Measurements from ENCODE around the gene PRKN.

PRKN gene

GRCh38 chr6:161344626-161345025 lies 1382.9 kb downstream of the PRKN start:
- no peak overlapping the region for H3K4me3 ChIP-seq (ENCODE audit: low read depth, low read length)
- ChIA-PET CTCF (interaction anchor here (0.6 to 3.3 kb wide), 5 partner anchors 26 to 101 kb away, joined by 3 to 11 read pairs (median 3); no protein-coding TSS in a partner anchor), POLR2A (interaction anchor here (0.6 kb wide), 1 partner anchor 185 kb away, joined by 5 read pairs; no protein-coding TSS in a partner anchor)
- H3K9me3 ChIP-seq (ENCODE audit: control insufficient read depth, insufficient read depth, low read depth, low read length) = no peaks in the 10 kb centered on the region
- TF ChIP-seq ZNF473 (tag by site-specific recombination; IDR thresholded peaks at IDR 0.05) (no peak), ZNF544 (tag by site-specific recombination; IDR thresholded peaks at IDR 0.05) (no peak), ZNF138 (tag by site-specific recombination; IDR thresholded peaks at IDR 0.05; ENCODE audit: borderline replicate concordance) (no peak), ZNF585B (tag by site-specific recombination; IDR thresholded peaks at IDR 0.05) (no peak), ZNF404 (tag by site-specific recombination; IDR thresholded peaks at IDR 0.05) (no peak), OVOL3 (tag by site-specific recombination; IDR thresholded peaks at IDR 0.05) (no peak), ZIC2 (tag by site-specific recombination; IDR thresholded peaks at IDR 0.05) (no peak)
- H3K4me1 ChIP-seq (ENCODE audit: control insufficient read depth, insufficient read depth, low read length) = no peaks in the 10 kb centered on the region
- H3K27ac ChIP-seq (ENCODE audit: extremely low read depth, low read depth, low read length) = no peak overlapping the region
- no peaks in the 10 kb centered on the region for H3K36me3 ChIP-seq (ENCODE audit: control insufficient read depth in 2 of 2, insufficient read depth in 1 of 2, low read length in 2 of 2)

GRCh38 chr6:161342039-161342438 lies 1385.5 kb downstream of the PRKN start:
- Histone ChIP-seq H3K9me3 (ENCODE audit: control insufficient read depth, insufficient read depth, low read depth, low read length) (no peaks in the 10 kb centered on the region), H3K27ac (ENCODE audit: extremely low read depth, low read depth, low read length) (no peak overlapping the region), H3K4me3 (ENCODE audit: low read depth, low read length) (no peak overlapping the region), H3K4me1 (ENCODE audit: control insufficient read depth, insufficient read depth, low read length) (no peaks in the 10 kb centered on the region), H3K36me3 (ENCODE audit: control insufficient read depth in 2 of 2, insufficient read depth in 1 of 2, low read length in 2 of 2) (no peaks in the 10 kb centered on the region)
- ChIA-PET POLR2A (no interaction called here), CTCF (interaction anchor here (1.2 to 1.5 kb wide), 2 partner anchors 28 to 32 kb away, joined by 4 to 6 read pairs; no protein-coding TSS in a partner anchor)
- TF ChIP-seq ZNF473 (tag by site-specific recombination; IDR thresholded peaks at IDR 0.05) (no peak), ZNF10 (tag by site-specific recombination; IDR thresholded peaks at IDR 0.05) (no peak), ZNF449 (tag by site-specific recombination; IDR thresholded peaks at IDR 0.05) (no peak), ZNF426 (tag by site-specific recombination; IDR thresholded peaks at IDR 0.05) (no peak), CTCF (tag by site-specific recombination; IDR thresholded peaks at IDR 0.05) (no peak), MEIS1 (CRISPR knock-in tag; IDR thresholded peaks at IDR 0.05; ENCODE audit: borderline replicate concordance) (no peak), ZNF514 (tag by site-specific recombination; IDR thresholded peaks at IDR 0.05) (no peak), ZNF843 (tag by site-specific recombination; IDR thresholded peaks at IDR 0.05) (no peak), ZNF571 (tag by site-specific recombination; IDR thresholded peaks at IDR 0.05) (no peak), ZNF292 (tag by site-specific recombination; IDR thresholded peaks at IDR 0.05; ENCODE audit: borderline replicate concordance, low read depth) (no peak), ZNF777 (tag by site-specific recombination; IDR thresholded peaks at IDR 0.05; ENCODE audit: borderline replicate concordance) (no peak), ZNF692 (tag by site-specific recombination; IDR thresholded peaks at IDR 0.05) (no peak), ZNF747 (tag by site-specific recombination; IDR thresholded peaks at IDR 0.05) (no peak), REPIN1 (tag by site-specific recombination; IDR thresholded peaks at IDR 0.05; ENCODE audit: low read depth) (no peak), ZNF600 (tag by site-specific recombination; IDR thresholded peaks at IDR 0.05) (no peak), ZNF660 (tag by site-specific recombination; IDR thresholded peaks at IDR 0.05) (no peak), ZNF704 (tag by site-specific recombination; IDR thresholded peaks at IDR 0.05) (no peak), ZNF830 (tag by site-specific recombination; IDR thresholded peaks at IDR 0.05; ENCODE audit: low read depth) (no peak)
